ENCODE data around the gene RXRG. TPM values are rescaled to one million over a fixed set of nuclear protein-coding genes. Genes with fewer than 3 reads are reported as not detected.
A peak's percentile ranks its signal among the peaks of the same experiment; 100 is the strongest.

Gene RXRG
- total RNA-seq, 5 donors from 2014 or later (not counting 1 experiment from before 2014, with no cell fraction given): not detected

- peaks cover 18 to 46% of the 10 kb centered on the region in 2 experiments for H3K27me3 ChIP-seq (replicated peaks in 1 of 2; ENCODE audit: control insufficient read depth in 2 of 2, extremely low read depth in 1 of 2, insufficient read depth in 2 of 2, low read length in 1 of 2)
- Mint-ChIP-seq H3K27me3 (peaks cover 29 to 57% of the 10 kb centered on the region in 2 donors), H3K36me3 (no peaks in the 10 kb centered on the region), H3K9me3 (no peaks in the 10 kb centered on the region), H3K27ac (no peak overlapping the region), H3K4me1 (peaks cover 8 to 30% (median 18%) of the 10 kb centered on the region in 3 donors), H3K4me3 (no peak overlapping the region)
- peak in 2 of 35 experiments; percentile 11 to 35 for DNase-seq
- H3K9me3 ChIP-seq: no peaks in the 10 kb centered on the region
- peaks cover 4 to 7% of the 10 kb centered on the region in 2 experiments for H3K4me1 ChIP-seq (ENCODE audit: control insufficient read depth in 1 of 2, extremely low read depth in 1 of 2, insufficient read depth in 2 of 2, low read length in 2 of 2)
- WGBS (ENCODE audit: insufficient coverage): 37% methylated on average over 2 of the region's 4 CpGs
- no peak overlapping the region for H3K4me3 ChIP-seq (ENCODE audit: control insufficient read depth in 1 of 2, extremely low read depth in 1 of 2, low read length in 1 of 2)
- H3K27ac ChIP-seq (ENCODE audit: low read length): no peak overlapping the region
- no peaks in the 10 kb centered on the region for H3K36me3 ChIP-seq (ENCODE audit: control insufficient read depth in 2 of 2, extremely low read depth in 1 of 2, insufficient read depth in 1 of 2, low read length in 1 of 2)
- POLR2A ChIA-PET: no interaction called here
- CTCF ChIA-PET: interaction anchor here (0.5 to 0.8 kb wide), 3 partner anchors 198 to 529 kb away, joined by 3 to 5 read pairs (median 3); no protein-coding TSS in a partner anchor
- peak in 3 of 4 experiments; percentile 49 to 75 (median 59) for ATAC-seq (replicated peaks in 1 of 4)
These were observed 47.0 kb downstream of the RXRG start for GRCh38 chr1:165397944-165398343.

- DNase-seq: no peak
- H3K9me3 ChIP-seq: no peaks in the 10 kb centered on the region
- H3K27ac ChIP-seq (ENCODE audit: low read length): no peak overlapping the region
- H3K4me3 Mint-ChIP-seq: no peak overlapping the region
- no peaks in the 10 kb centered on the region for H3K36me3 ChIP-seq (ENCODE audit: control insufficient read depth in 2 of 2, extremely low read depth in 1 of 2, insufficient read depth in 1 of 2, low read length in 1 of 2)
- H3K4me3 ChIP-seq (ENCODE audit: control insufficient read depth in 1 of 2, extremely low read depth in 1 of 2, low read length in 1 of 2): no peak overlapping the region
- no peak for ATAC-seq (replicated peaks in 1 of 4)
- H3K9me3 Mint-ChIP-seq: no peaks in the 10 kb centered on the region
- ChIA-PET POLR2A (no interaction called here), CTCF (interaction anchor here (0.6 to 1.7 kb wide), 6 partner anchors 27 to 1132 kb away, joined by 3 to 8 read pairs (median 4); no protein-coding TSS in a partner anchor)
- H3K4me1 Mint-ChIP-seq: peaks cover 16 to 35% (median 24%) of the 10 kb centered on the region in 3 donors
- peaks cover 46 to 71% of the 10 kb centered on the region in 2 donors for H3K27me3 Mint-ChIP-seq
- H3K4me1 ChIP-seq (ENCODE audit: control insufficient read depth in 1 of 2, extremely low read depth in 1 of 2, insufficient read depth in 2 of 2, low read length in 2 of 2): peaks cover 4 to 16% of the 10 kb centered on the region in 2 experiments
- WGBS (ENCODE audit: insufficient coverage): 83% methylated on average over 4 of the region's 4 CpGs
- no peaks in the 10 kb centered on the region for H3K36me3 Mint-ChIP-seq
- H3K27me3 ChIP-seq (replicated peaks in 1 of 2; ENCODE audit: control insufficient read depth in 2 of 2, extremely low read depth in 1 of 2, insufficient read depth in 2 of 2, low read length in 1 of 2): peaks cover 22 to 47% of the 10 kb centered on the region in 2 experiments
- H3K27ac Mint-ChIP-seq: no peak overlapping the region
These were observed 49.0 kb downstream of the RXRG start for GRCh38 chr1:165395901-165396300.

GRCh38 chr1:165395478-165395877 lies 49.4 kb downstream of the RXRG start:
- ATAC-seq (replicated peaks in 1 of 4): no peak
- CTCF ChIA-PET: interaction anchor here (0.6 to 1.7 kb wide), 5 partner anchors 26 to 1133 kb away, joined by 3 to 8 read pairs (median 4); no protein-coding TSS in a partner anchor
- H3K4me3 ChIP-seq (ENCODE audit: control insufficient read depth in 1 of 2, extremely low read depth in 1 of 2, low read length in 1 of 2): no peak overlapping the region
- H3K9me3 Mint-ChIP-seq: no peaks in the 10 kb centered on the region
- no peaks in the 10 kb centered on the region for H3K9me3 ChIP-seq
- H3K27ac ChIP-seq (ENCODE audit: low read length): no peak overlapping the region
- POLR2A ChIA-PET: no interaction called here
- H3K4me1 Mint-ChIP-seq: peaks cover 16 to 35% (median 24%) of the 10 kb centered on the region in 3 donors
- H3K36me3 Mint-ChIP-seq: no peaks in the 10 kb centered on the region
- no peaks in the 10 kb centered on the region for H3K36me3 ChIP-seq (ENCODE audit: control insufficient read depth in 2 of 2, extremely low read depth in 1 of 2, insufficient read depth in 1 of 2, low read length in 1 of 2)
- no peak overlapping the region for H3K4me3 Mint-ChIP-seq
- no peak for DNase-seq
- H3K27me3 Mint-ChIP-seq: peaks cover 46 to 72% of the 10 kb centered on the region in 2 donors
- H3K27ac Mint-ChIP-seq: no peak overlapping the region
- H3K4me1 ChIP-seq (ENCODE audit: control insufficient read depth in 1 of 2, extremely low read depth in 1 of 2, insufficient read depth in 2 of 2, low read length in 2 of 2): peaks cover 4 to 16% of the 10 kb centered on the region in 2 experiments
- H3K27me3 ChIP-seq (replicated peaks in 1 of 2; ENCODE audit: control insufficient read depth in 2 of 2, extremely low read depth in 1 of 2, insufficient read depth in 2 of 2, low read length in 1 of 2): peaks cover 22 to 47% of the 10 kb centered on the region in 2 experiments

GRCh38 chr1:165392634-165393571 lies 52.0 kb downstream of the RXRG start:
- Mint-ChIP-seq H3K36me3 (no peaks in the 10 kb centered on the region), H3K27me3 (peaks cover 62 to 78% of the 10 kb centered on the region in 2 donors), H3K4me1 (peaks cover 16 to 31% (median 19%) of the 10 kb centered on the region in 3 donors), H3K27ac (peak overlapping the region; percentile 45 to 59), H3K9me3 (no peaks in the 10 kb centered on the region), H3K4me3 (peak overlapping the region; percentile 26 to 69 (median 64))
- 30% methylated on average over 10 of the region's 19 CpGs for WGBS (ENCODE audit: insufficient coverage)
- peak overlapping the region; percentile 18 to 24 for H3K4me3 ChIP-seq (ENCODE audit: control insufficient read depth in 1 of 2, extremely low read depth in 1 of 2, low read length in 1 of 2)
- H3K27ac ChIP-seq (ENCODE audit: low read length): no peak overlapping the region
- ChIA-PET CTCF (interaction anchor here (0.6 to 3.6 kb wide), 26 partner anchors 9 to 535 kb away, joined by 3 to 53 read pairs (median 4); partner anchors contain the start of gene ALDH9A1 (in 1 of the 2)), POLR2A (interaction anchor here in 1 of 2 donors (1.1 kb wide), 1 partner anchor 205 kb away, joined by 3 read pairs; no protein-coding TSS in a partner anchor)
- DNase-seq (peak; percentile 75 to 94 (median 86)), ATAC-seq (replicated peaks in 1 of 4) (peak; percentile 99 to 100 (median 99))
- H3K27me3 ChIP-seq (replicated peaks in 1 of 2; ENCODE audit: control insufficient read depth in 2 of 2, extremely low read depth in 1 of 2, insufficient read depth in 2 of 2, low read length in 1 of 2): peaks cover 26 to 42% of the 10 kb centered on the region in 2 experiments
- H3K9me3 ChIP-seq: no peaks in the 10 kb centered on the region
- no peaks in the 10 kb centered on the region for H3K36me3 ChIP-seq (ENCODE audit: control insufficient read depth in 2 of 2, extremely low read depth in 1 of 2, insufficient read depth in 1 of 2, low read length in 1 of 2)
- H3K4me1 ChIP-seq (ENCODE audit: control insufficient read depth in 1 of 2, extremely low read depth in 1 of 2, insufficient read depth in 2 of 2, low read length in 2 of 2): peaks cover 4 to 16% of the 10 kb centered on the region in 2 experiments

- Mint-ChIP-seq H3K27ac (no peak overlapping the region), H3K36me3 (no peaks in the 10 kb centered on the region), H3K4me1 (peaks cover 15 to 16% (median 16%) of the 10 kb centered on the region in 3 donors), H3K27me3 (peaks cover 70 to 82% of the 10 kb centered on the region in 2 donors), H3K9me3 (no peaks in the 10 kb centered on the region), H3K4me3 (no peak overlapping the region)
- Histone ChIP-seq H3K27me3 (replicated peaks in 1 of 2; ENCODE audit: control insufficient read depth in 2 of 2, extremely low read depth in 1 of 2, insufficient read depth in 2 of 2, low read length in 1 of 2) (peaks cover 25 to 42% of the 10 kb centered on the region in 2 experiments), H3K4me3 (ENCODE audit: control insufficient read depth in 1 of 2, extremely low read depth in 1 of 2, low read length in 1 of 2) (no peak overlapping the region), H3K4me1 (ENCODE audit: control insufficient read depth in 1 of 2, extremely low read depth in 1 of 2, insufficient read depth in 2 of 2, low read length in 2 of 2) (peaks cover 4 to 16% of the 10 kb centered on the region in 2 experiments), H3K9me3 (no peaks in the 10 kb centered on the region), H3K36me3 (ENCODE audit: control insufficient read depth in 2 of 2, extremely low read depth in 1 of 2, insufficient read depth in 1 of 2, low read length in 1 of 2) (no peaks in the 10 kb centered on the region), H3K27ac (ENCODE audit: low read length) (no peak overlapping the region)
- DNase-seq: no peak
- CTCF ChIA-PET: interaction anchor here (0.6 to 1.1 kb wide), 4 partner anchors 20 to 358 kb away, joined by 3 read pairs; no protein-coding TSS in a partner anchor
- WGBS (ENCODE audit: insufficient coverage): 55% methylated on average over 1 of the region's 2 CpGs
- POLR2A ChIA-PET: no interaction called here
- ATAC-seq (replicated peaks in 1 of 4): no peak
These were observed 55.3 kb downstream of the RXRG start for GRCh38 chr1:165389609-165390008.

GRCh38 chr1:165387961-165388360 lies 57.0 kb downstream of the RXRG start:
- Histone ChIP-seq H3K4me3 (ENCODE audit: control insufficient read depth in 1 of 2, extremely low read depth in 1 of 2, low read length in 1 of 2) (no peak overlapping the region), H3K4me1 (ENCODE audit: control insufficient read depth in 1 of 2, extremely low read depth in 1 of 2, insufficient read depth in 2 of 2, low read length in 2 of 2) (peaks cover 0 to 9% of the 10 kb centered on the region in 2 experiments), H3K36me3 (ENCODE audit: control insufficient read depth in 2 of 2, extremely low read depth in 1 of 2, insufficient read depth in 1 of 2, low read length in 1 of 2) (no peaks in the 10 kb centered on the region), H3K27me3 (replicated peaks in 1 of 2; ENCODE audit: control insufficient read depth in 2 of 2, extremely low read depth in 1 of 2, insufficient read depth in 2 of 2, low read length in 1 of 2) (peaks cover 21 to 41% of the 10 kb centered on the region in 2 experiments), H3K27ac (ENCODE audit: low read length) (no peak overlapping the region), H3K9me3 (no peaks in the 10 kb centered on the region)
- Mint-ChIP-seq H3K27ac (no peak overlapping the region), H3K9me3 (no peaks in the 10 kb centered on the region), H3K36me3 (no peaks in the 10 kb centered on the region), H3K4me1 (peaks cover 6 to 8% (median 6%) of the 10 kb centered on the region in 3 donors), H3K27me3 (peaks cover 67 to 79% of the 10 kb centered on the region in 2 donors), H3K4me3 (no peak overlapping the region)
- WGBS (ENCODE audit: insufficient coverage): no CpG with 5 or more reads among the region's 2 CpGs
- POLR2A ChIA-PET: no interaction called here
- ATAC-seq (replicated peaks in 1 of 4): no peak
- DNase-seq: no peak
- CTCF ChIA-PET: no interaction called here

Data from T-cell (primary cell).